ENCODE measurements around the gene TRUB2. TPM values are rescaled to one million over a fixed set of nuclear protein-coding genes. Genes with fewer than 3 reads are reported as not detected.

TRUB2 gene
- total and polyA plus RNA-seq, 2 of the 13 experiments (the other 11 are each of a cell fraction or from before 2014, with no cell fraction given): 22.3 to 41.2 TPM

DNA sequence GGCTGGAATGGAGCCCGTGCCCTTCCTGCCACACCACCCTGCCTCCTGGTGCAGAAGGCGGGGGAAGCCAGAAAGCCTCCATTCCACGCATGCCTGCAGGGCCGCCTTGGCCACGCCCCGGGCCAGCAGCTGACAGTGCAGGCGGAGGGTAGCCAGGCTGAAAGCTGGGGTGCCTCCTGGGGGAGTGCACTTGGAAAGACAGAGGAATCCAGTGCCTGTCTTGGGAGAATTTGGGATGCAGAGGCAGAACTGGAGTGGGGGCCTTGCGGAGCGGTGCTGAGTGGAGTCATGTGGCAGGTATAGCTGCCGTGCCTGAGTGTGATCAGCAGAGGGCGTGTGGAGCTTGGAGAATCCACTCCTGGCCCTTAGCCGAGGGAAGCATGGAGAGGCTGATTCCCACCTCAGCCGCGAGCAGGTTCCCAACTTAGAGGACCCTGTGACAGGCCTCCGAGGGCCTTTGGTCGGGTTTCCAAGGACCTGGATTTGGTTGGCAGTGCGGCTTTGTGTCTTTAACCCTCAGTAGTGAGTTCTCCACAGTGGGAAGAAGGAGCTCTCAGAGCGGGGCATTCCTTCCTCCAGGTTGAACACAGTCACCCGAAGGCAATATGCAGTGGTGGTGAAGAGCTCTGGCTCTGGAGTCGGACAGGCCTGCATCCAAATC is 39.9 kb upstream of the TRUB2 start (continued):
- TF ChIP-seq ZNF749 (CRISPR knock-in tag; IDR thresholded peaks at IDR 0.05; ENCODE audit: borderline replicate concordance) (0 out of 2 replicates have a peak, but pooled peaks have one; percentile 15), MED1 (CRISPR knock-in tag; IDR thresholded peaks at IDR 0.05) (peak; percentile 44; the same call in 1 of the 2 replicates), KMT2B (CRISPR knock-in tag; IDR thresholded peaks at IDR 0.05) (no peak), TEAD3 (CRISPR knock-in tag; optimal IDR thresholded peaks at IDR 0.05; ENCODE audit: borderline replicate concordance) (peak; percentile 67), RORA (CRISPR knock-in tag; IDR thresholded peaks at IDR 0.05) (no peak), PAF1 (CRISPR knock-in tag; IDR thresholded peaks at IDR 0.05) (peak; percentile 33; the same call in 1 of the 2 replicates), FOXA3 (CRISPR knock-in tag; IDR thresholded peaks at IDR 0.05) (peak; percentile 28; the same call in 1 of the 2 replicates), SNAPC2 (CRISPR knock-in tag; IDR thresholded peaks at IDR 0.05) (peak; percentile 61; the same call in 1 of the 2 replicates)
- TF ChIP-seq, protein P1, sequence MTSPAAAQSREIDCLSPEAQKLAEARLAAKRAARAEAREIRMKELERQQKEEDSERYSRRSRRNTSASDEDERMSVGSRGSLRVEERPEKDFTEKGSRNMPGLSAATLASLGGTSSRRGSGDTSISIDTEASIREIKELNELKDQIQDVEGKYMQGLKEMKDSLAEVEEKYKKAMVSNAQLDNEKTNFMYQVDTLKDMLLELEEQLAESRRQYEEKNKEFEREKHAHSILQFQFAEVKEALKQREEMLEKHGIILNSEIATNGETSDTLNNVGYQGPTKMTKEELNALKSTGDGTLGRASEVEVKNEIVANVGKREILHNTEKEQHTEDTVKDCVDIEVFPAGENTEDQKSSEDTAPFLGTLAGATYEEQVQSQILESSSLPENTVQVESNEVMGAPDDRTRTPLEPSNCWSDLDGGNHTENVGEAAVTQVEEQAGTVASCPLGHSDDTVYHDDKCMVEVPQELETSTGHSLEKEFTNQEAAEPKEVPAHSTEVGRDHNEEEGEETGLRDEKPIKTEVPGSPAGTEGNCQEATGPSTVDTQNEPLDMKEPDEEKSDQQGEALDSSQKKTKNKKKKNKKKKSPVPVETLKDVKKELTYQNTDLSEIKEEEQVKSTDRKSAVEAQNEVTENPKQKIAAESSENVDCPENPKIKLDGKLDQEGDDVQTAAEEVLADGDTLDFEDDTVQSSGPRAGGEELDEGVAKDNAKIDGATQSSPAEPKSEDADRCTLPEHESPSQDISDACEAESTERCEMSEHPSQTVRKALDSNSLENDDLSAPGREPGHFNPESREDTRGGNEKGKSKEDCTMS (CRISPR knock-in tag; conservative IDR thresholded peaks at IDR 0.05): no peak
- TF ChIP-seq, protein P2, sequence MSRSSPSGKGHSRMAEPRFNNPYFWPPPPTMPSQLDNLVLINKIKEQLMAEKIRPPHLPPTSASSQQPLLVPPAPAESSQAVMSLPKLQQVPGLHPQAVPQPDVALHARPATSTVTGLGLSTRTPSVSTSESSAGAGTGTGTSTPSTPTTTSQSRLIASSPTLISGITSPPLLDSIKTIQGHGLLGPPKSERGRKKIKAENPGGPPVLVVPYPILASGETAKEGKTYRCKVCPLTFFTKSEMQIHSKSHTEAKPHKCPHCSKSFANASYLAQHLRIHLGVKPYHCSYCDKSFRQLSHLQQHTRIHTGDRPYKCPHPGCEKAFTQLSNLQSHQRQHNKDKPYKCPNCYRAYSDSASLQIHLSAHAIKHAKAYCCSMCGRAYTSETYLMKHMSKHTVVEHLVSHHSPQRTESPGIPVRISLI (CRISPR knock-in tag; IDR thresholded peaks at IDR 0.05; ENCODE audit: borderline replicate concordance): no peak
- TF ChIP-seq, protein P3, sequence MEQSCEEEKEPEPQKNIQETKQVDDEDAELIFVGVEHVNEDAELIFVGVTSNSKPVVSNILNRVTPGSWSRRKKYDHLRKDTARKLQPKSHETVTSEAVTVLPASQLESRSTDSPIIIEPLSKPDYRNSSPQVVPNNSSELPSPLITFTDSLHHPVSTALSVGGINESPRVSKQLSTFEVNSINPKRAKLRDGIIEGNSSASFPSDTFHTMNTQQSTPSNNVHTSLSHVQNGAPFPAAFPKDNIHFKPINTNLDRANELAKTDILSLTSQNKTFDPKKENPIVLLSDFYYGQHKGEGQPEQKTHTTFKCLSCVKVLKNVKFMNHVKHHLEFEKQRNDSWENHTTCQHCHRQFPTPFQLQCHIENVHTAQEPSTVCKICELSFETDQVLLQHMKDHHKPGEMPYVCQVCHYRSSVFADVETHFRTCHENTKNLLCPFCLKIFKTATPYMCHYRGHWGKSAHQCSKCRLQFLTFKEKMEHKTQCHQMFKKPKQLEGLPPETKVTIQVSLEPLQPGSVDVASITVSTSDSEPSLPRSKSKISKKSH (CRISPR knock-in tag; IDR thresholded peaks at IDR 0.05; ENCODE audit: borderline replicate concordance): peak; percentile 78
- TF ChIP-seq, protein P4, sequence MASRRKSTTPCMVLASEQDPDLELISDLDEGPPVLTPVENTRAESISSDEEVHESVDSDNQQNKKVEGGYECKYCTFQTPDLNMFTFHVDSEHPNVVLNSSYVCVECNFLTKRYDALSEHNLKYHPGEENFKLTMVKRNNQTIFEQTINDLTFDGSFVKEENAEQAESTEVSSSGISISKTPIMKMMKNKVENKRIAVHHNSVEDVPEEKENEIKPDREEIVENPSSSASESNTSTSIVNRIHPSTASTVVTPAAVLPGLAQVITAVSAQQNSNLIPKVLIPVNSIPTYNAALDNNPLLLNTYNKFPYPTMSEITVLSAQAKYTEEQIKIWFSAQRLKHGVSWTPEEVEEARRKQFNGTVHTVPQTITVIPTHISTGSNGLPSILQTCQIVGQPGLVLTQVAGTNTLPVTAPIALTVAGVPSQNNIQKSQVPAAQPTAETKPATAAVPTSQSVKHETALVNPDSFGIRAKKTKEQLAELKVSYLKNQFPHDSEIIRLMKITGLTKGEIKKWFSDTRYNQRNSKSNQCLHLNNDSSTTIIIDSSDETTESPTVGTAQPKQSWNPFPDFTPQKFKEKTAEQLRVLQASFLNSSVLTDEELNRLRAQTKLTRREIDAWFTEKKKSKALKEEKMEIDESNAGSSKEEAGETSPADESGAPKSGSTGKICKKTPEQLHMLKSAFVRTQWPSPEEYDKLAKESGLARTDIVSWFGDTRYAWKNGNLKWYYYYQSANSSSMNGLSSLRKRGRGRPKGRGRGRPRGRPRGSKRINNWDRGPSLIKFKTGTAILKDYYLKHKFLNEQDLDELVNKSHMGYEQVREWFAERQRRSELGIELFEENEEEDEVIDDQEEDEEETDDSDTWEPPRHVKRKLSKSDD (CRISPR knock-in tag; IDR thresholded peaks at IDR 0.05; ENCODE audit: low read depth): no peak
- TF ChIP-seq, protein P5, sequence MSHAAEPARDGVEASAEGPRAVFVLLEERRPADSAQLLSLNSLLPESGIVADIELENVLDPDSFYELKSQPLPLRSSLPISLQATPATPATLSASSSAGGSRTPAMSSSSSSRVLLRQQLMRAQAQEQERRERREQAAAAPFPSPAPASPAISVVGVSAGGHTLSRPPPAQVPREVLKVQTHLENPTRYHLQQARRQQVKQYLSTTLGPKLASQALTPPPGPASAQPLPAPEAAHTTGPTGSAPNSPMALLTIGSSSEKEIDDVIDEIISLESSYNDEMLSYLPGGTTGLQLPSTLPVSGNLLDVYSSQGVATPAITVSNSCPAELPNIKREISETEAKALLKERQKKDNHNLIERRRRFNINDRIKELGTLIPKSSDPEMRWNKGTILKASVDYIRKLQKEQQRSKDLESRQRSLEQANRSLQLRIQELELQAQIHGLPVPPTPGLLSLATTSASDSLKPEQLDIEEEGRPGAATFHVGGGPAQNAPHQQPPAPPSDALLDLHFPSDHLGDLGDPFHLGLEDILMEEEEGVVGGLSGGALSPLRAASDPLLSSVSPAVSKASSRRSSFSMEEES (CRISPR knock-in tag; IDR thresholded peaks at IDR 0.05): peak; percentile 54; the same call in 1 of the 2 replicates
- TF ChIP-seq, protein P6, sequence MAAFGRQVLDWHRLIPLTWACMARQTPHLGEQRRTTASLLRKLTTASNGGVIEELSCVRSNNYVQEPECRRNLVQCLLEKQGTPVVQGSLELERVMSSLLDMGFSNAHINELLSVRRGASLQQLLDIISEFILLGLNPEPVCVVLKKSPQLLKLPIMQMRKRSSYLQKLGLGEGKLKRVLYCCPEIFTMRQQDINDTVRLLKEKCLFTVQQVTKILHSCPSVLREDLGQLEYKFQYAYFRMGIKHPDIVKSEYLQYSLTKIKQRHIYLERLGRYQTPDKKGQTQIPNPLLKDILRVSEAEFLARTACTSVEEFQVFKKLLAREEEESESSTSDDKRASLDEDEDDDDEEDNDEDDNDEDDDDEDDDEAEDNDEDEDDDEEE (CRISPR knock-in tag; IDR thresholded peaks at IDR 0.05): no peak
- TF ChIP-seq, protein P7, sequence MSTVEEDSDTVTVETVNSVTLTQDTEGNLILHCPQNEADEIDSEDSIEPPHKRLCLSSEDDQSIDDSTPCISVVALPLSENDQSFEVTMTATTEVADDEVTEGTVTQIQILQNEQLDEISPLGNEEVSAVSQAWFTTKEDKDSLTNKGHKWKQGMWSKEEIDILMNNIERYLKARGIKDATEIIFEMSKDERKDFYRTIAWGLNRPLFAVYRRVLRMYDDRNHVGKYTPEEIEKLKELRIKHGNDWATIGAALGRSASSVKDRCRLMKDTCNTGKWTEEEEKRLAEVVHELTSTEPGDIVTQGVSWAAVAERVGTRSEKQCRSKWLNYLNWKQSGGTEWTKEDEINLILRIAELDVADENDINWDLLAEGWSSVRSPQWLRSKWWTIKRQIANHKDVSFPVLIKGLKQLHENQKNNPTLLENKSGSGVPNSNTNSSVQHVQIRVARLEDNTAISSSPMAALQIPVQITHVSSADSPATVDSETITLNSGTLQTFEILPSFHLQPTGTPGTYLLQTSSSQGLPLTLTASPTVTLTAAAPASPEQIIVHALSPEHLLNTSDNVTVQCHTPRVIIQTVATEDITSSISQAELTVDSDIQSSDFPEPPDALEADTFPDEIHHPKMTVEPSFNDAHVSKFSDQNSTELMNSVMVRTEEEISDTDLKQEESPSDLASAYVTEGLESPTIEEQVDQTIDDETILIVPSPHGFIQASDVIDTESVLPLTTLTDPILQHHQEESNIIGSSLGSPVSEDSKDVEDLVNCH (CRISPR knock-in tag; IDR thresholded peaks at IDR 0.05): no peak
